D341Med (cell line): Measurements from ENCODE around the gene FCRLB.
A peak's percentile ranks its signal among the peaks of the same experiment; 100 is the strongest.
"Not testable (repeated sequence)": the region's sequence is repeated elsewhere in the genome, so short reads cannot be mapped to it uniquely, and the experiment has no call there.

Experiments used
- DNase-seq: peaks from one replicate; pipeline ENCODE4 v3.0.0; 2012; ENCODE audit warnings: low spot score

Gene FCRLB

DNA sequence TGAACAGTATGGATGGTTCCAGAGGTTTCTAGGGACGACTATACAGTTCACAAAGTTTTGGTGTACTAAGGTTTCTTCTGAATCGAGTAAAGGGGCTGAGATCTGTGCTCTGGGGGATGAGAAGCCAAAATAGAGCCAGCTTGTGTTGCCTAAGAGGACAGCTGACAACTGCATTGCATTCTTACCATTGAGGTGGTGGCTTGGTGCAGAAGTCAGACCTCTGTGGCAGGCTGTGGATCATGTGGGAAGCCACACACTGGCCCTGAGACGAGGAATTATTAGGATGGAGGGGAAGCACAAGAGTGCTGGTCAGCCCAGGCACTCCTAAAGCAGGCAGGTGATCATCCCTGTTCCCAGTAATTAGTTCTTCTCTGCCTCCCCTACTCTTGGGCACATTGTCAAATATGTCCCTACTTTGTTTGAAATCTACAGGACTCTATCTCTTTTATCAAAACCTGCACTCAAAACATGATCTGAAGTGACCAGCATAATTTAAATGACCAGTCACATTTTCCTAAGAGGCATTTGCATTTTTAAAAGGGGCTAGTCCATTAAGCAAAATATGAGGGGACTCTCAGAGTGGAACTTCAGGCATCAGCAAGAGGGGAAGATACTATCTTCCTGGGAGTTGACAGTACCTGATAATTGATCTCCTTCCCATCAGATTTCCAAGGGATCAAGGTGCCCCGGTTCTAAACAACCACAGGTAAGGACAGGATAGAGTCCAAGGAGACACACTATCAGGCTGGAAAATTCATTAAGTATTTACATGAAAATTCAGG, at the start of gene FCRLB:
Gene FCRLB, plus strand, starts transcription at position 589 of the 782 bp plus-strand sequence. CDS start 1,129 bp downstream, outside the sequence.
- no peak for DNase-seq

DNA sequence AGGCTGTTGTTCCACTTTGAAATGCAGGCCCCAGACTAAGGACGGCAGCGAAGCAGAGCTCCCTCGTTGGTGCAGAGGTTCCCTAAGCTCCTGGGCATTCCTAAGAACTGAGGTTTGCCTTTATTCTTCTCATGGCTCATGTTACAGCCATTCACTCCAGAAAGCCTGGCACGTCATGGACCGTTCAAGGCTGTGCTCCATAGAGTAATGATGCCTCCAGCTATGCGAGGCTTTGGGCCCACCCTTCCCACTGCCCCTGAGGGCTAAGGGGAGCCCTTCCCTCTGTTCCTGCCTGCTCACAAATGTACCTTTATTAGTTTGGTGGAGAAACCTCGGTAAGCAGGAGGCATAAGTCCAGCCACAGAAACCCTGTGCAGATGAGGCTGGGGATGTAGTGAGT, 47.9 kb upstream of the FCRLB start:
- DNase-seq = not testable (repeated sequence)

DNA sequence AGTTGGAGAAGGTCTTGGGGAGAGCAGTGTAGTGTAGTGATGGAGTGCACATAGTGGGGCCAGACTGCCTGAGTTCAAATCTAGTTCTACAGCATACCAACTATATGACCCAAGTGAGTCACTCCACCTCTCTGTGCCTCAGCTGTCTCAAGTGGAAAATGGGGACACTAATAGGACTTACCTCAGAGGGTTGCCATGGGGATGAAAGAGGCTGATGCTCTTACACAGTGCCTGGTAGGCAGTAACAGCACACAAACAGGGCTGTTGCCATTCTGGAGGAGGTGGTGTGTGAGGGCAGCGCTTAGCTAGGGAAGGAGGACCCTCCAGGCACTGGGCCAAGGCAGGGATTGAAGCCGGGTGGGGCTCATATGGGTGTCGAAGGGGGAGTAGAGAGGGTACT, 46.9 kb upstream of the FCRLB start:
- DNase-seq = not testable (repeated sequence)

DNA sequence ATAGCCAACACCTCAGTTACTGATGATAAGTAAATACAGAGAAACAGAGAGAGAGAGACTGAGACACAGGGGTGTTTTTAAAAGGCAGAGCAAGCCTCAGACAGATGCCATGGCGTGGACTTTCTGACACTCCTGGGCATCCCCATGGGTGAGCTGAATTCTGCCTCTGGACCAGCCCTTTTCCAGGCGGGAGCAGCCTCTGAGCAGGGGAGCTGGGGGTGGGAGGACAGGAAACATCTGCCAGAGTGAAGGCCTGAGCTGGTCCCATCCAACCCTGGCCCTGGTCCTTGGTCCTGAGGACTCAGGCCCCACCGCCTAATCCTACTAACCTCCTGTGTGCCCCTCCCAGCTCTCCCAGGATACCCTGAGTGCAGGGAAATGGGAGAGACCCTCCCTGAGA, 46.4 kb upstream of the FCRLB start:
- not testable (repeated sequence) for DNase-seq

DNA sequence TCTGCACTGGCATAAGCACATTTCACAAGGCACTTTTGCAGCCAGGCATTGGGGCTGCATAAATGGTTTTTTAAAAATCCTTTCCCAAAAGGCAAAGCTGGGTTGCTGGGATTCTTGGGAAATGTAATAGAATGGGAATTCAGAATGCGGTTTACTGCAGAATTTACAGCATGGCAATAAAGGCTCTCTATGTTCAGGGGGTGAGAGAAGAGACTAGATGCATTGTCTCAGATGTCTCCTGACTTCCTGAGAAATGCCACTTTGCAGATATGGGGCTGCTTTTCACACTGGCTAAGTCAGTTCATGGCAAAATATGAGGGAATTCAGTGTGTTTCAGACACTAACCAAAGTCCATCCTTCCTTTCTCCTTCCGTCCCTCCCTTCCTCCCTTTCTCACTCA, 44.9 kb upstream of the FCRLB start:
- DNase-seq = no peak

- DNase-seq = no peak
Measured at GRCh38 chr1:161676958-161677689, 44.2 kb upstream of the FCRLB start.

- DNase-seq = no peak
Measured at GRCh38 chr1:161678500-161678899, 42.8 kb upstream of the FCRLB start.

- no peak for DNase-seq
Measured at GRCh38 chr1:161681879-161682278, 39.5 kb upstream of the FCRLB start.

DNA sequence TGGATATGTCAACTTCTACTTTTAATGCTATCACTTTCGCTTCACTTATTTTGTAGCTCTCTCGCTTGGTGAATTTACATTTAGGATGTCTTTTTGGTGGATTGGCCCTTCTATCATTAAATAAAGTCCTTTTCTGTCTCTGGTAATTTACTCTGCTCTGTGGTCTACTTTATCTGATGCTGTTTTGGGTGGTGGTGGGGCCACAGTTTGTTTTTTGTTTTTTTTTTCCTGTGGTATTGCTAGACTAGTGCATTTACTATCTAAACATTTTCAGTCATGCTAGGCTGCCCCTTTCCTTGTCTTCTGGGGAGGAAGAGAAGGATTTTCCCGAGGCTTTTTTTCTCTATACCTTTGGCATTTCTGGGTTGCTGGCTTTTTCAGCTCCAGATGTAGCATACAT, 32.4 kb upstream of the FCRLB start:
- no peak for DNase-seq

- no peak for DNase-seq
Measured at GRCh38 chr1:161691846-161692245, 29.5 kb upstream of the FCRLB start.

DNA sequence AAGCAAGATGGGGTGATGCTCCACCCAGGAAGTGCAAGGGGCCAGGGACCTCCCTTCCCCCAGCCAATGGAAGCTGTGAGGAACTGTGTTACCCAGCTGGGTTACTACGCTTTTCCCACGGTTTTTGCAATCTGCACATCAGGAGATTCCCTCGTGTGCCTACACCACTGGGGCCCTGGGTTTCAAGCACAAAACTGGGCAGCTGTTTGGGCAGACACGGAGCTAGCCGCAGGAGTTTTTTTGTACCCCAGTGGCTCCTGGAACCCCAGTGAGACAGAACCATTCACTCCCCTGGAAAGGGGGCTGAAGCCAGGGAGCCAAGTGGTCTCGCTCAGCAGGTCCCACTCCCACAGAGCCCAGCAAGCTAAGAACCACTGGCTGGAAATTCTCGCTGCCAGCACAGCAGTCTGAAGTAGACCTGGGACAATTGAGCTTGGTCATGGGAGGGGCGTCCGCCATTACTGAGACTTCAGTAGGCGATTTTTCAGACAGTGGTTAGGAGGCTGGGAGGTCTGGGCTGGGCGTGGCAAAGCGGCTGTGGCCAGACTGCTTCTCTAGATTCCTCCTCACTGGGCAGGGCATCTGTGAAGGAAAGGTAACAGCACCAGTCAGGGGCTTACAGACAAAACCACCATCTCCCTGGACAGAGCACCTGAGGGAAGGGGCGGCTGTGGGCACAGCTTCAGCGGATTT, 28.2 kb upstream of the FCRLB start:
- not testable (repeated sequence) for DNase-seq

DNA sequence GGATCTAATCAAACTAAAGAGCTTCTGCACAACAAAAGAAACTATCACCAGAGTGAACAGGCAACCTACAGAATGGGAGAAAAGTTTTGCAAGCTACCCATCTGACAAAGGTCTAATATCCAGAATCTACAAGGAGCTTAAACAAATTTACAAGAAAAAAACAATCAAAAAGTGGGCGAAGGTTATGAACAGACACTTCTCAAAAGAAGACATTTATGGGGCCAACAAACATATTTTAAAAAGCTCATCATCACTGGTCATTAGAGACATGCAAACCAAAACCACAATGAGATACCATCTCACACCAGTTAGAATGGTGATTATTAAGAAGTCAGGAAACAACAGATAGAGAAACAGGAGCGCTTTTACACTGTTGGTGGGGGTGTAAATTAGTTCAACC, 23.0 kb upstream of the FCRLB start:
- not testable (repeated sequence) for DNase-seq

DNA sequence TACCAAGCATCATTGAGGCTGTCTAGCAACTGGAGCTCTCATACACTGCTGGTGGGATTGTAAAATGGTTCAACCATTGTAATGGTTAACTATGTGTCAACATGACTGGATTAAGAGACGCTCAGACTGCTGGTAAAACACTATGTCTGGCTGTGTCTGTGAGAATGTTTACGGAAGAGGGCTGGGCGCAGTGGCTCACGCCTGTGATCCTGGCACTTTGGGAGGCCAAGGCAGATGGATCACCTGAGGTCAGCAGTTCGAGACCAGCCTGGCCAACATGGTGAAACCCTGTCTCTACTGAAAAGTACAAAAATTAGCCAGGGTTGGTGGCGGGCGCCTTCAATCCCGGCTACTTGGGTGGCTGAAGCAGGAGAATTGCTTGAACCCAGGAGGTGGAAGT, 19.1 kb upstream of the FCRLB start:
- DNase-seq = no peak

GRCh38 chr1:161705537-161705936, 15.8 kb upstream of the FCRLB start:
- no peak for DNase-seq

- DNase-seq = no peak
Measured at GRCh38 chr1:161706113-161706481, 15.2 kb upstream of the FCRLB start.

- no peak for DNase-seq
Measured at GRCh38 chr1:161706482-161707347, 14.6 kb upstream of the FCRLB start, which contains the start of gene FCRLA. FCRLA (plus strand) TSS chr1:161707229; CDS start chr1:161707265, 36 bp downstream.

DNA sequence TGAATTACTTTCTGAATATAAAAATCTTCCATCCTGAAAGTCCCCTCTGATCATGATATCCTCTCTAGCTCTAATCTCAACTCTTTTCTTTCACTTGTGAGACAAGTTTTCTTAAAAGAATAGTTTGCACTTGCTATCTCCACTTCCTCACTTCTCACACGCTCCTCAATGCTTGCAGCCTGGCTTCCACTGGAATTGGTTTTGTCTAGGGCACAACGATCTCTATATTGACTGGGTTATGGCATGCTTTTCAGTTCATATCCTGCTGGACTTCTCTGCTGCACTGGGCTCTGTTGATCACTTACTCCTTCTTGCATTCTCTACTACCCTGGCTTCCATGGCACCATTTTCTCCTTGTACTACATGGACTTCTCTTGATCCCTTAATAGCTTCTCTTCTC, 13.8 kb upstream of the FCRLB start:
- DNase-seq = no peak

GRCh38 chr1:161709373-161709772, 12.0 kb upstream of the FCRLB start:
- DNase-seq = no peak

GRCh38 chr1:161710560-161710959, 10.8 kb upstream of the FCRLB start:
- DNase-seq = peak; percentile 6

DNA sequence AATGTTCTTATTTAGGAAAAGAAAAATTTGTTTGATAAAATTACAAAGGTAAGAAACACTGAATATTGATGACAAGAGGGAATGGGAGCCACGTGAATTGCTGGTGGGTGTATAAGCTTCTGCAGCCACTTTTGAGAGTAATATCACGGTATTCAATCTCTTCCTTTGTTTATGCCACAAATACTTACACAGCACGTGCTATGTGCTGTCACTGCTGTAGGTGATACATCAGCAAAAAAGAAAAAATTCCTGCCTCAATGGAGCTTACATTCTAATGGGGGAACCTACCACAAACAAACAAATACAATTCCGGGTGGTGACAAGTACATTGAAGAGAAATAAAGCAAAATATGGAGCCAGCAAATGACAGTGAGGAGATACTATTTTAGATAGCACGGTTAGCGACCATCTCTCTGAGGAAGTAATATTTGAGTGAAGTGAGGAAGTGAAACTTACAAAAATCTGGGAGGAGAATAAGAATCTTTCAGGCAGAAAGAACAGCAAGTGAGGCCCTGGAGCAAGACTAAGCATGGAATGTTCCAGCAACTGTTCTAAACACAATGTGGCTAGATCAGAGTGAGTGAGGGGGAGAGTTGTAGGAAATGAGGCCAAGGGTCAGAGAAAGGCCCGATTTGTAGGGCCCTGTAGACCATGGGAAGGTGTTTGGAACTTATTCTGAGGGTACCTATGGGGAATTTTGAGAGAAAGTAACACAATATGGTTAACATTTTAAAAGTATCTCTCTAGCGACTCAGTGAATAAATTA, 2.6 kb upstream of the FCRLB start:
- no peak for DNase-seq

GRCh38 chr1:161719325-161719611, 2.1 kb upstream of the FCRLB start:
- no peak for DNase-seq
